ENCODE data around the gene SPRTN. TPM values are rescaled to one million over a fixed set of nuclear protein-coding genes. Genes with fewer than 3 reads are reported as not detected.

The SPRTN gene
- total RNA-seq, 4 donors from 2014 or later = 4.9 to 19.3 (median 15.2) TPM

DNA sequence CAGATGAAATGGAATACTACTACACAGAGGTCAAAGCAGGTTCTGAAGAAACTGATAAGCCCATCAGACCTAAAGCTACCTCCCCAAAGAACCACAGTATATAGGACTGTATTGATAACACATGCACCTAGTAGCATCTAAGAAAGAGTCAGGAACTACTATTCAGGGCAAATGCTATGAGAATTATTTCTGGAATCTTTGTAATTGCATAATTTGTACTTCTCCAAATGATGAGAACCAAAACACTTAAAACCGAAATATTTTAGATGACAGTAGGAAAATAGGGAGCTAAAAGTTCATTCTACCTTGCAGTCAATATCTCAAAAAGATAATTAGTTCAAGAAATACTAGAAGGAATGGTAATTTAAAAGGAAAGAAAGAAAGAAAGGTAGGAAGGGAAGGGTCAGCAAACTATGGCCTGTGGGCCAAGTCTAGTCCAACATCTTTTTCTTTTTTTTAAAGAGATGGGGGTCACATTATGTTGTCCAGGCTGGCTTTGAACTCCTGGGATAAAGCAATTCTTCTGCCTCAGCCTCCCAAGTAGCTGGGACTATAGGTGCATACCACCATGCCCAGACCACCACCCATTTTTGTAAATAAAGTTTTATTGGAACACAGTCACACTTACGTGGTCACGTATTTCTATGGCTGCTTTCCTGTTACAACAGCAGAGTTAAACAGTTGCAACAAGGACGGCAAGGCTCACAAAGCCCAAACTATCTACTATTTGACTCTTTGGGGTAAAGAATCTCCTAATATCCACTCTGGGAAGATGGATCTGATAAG lies 60.0 kb downstream of the SPRTN start:
- Histone ChIP-seq H3K4me1 (peaks cover 4% of the 10 kb centered on the region in 2 donors), H3K27me3 (no peaks in the 10 kb centered on the region), H3K36me3 (no peaks in the 10 kb centered on the region), H3K4me3 (no peak overlapping the region), H3K27ac (no peak overlapping the region), H3K9me3 (no peaks in the 10 kb centered on the region)
- TF ChIP-seq POLR2A (IDR thresholded peaks at IDR 0.05) = no peak
- TF ChIP-seq, protein P1, sequence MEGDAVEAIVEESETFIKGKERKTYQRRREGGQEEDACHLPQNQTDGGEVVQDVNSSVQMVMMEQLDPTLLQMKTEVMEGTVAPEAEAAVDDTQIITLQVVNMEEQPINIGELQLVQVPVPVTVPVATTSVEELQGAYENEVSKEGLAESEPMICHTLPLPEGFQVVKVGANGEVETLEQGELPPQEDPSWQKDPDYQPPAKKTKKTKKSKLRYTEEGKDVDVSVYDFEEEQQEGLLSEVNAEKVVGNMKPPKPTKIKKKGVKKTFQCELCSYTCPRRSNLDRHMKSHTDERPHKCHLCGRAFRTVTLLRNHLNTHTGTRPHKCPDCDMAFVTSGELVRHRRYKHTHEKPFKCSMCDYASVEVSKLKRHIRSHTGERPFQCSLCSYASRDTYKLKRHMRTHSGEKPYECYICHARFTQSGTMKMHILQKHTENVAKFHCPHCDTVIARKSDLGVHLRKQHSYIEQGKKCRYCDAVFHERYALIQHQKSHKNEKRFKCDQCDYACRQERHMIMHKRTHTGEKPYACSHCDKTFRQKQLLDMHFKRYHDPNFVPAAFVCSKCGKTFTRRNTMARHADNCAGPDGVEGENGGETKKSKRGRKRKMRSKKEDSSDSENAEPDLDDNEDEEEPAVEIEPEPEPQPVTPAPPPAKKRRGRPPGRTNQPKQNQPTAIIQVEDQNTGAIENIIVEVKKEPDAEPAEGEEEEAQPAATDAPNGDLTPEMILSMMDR (IDR thresholded peaks at IDR 0.05) = no peak
- intact Hi-C loops (cut with DNase I; ENCODE audit: low total_unique reads) = no loop called here
- DNase-seq = no peak

DNA sequence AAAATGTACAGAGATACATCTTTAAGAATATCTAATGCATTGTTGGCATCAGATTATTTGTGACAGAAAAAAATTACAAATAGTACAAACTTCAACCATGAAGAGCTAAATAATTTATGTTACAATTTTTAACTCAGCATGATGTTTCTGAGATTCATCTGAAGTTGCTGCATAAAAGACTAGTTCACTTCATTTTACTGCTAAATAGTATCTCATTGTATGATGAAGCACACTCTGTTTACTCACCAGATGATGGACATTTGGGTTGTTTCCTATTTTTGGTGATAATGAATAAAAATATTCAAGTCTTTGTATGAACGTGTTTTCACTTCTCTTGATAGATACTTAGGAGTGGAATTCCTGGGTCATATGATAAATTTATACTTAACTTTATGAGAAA lies 63.4 kb downstream of the SPRTN start:
- Histone ChIP-seq H3K4me3 (no peak overlapping the region), H3K27ac (no peak overlapping the region), H3K27me3 (no peaks in the 10 kb centered on the region), H3K9me3 (no peaks in the 10 kb centered on the region), H3K36me3 (no peaks in the 10 kb centered on the region), H3K4me1 (peaks cover 0 to 4% of the 10 kb centered on the region in 2 donors)
- DNase-seq = no peak
- TF ChIP-seq POLR2A (IDR thresholded peaks at IDR 0.05) = no peak
- intact Hi-C loops (cut with DNase I; ENCODE audit: low total_unique reads) = no loop called here

GRCh38 chr1:231404318-231404717 lies 66.2 kb downstream of the SPRTN start:
- DNase-seq = no peak
- H3K27me3 ChIP-seq = no peaks in the 10 kb centered on the region
- H3K4me1 ChIP-seq = peaks cover 0 to 4% of the 10 kb centered on the region in 2 donors
- H3K27ac ChIP-seq = no peak overlapping the region
- H3K36me3 ChIP-seq = no peaks in the 10 kb centered on the region
- no peak for TF ChIP-seq POLR2A (IDR thresholded peaks at IDR 0.05)
- TF ChIP-seq, protein P1 (IDR thresholded peaks at IDR 0.05) = no peak
- H3K4me3 ChIP-seq = no peak overlapping the region
- H3K9me3 ChIP-seq = no peaks in the 10 kb centered on the region
- intact Hi-C loops (cut with DNase I; ENCODE audit: low total_unique reads) = no loop called here

Other genes starting within 250 kb of the SPRTN start
- gene TRIM67, start 176.2 kb upstream of the SPRTN start, total RNA-seq = 1 to 10 TPM in 1 of 4 donors, not detected in 3; 1.1 TPM
- 10 to 100 TPM in 3 of 4 donors, 1 to 10 TPM in 1; 8.2 to 56.1 (median 32.7) TPM for gene GNPAT, start 97.1 kb upstream of the SPRTN start, total RNA-seq
- 10 to 100 TPM; 14.1 to 27.1 (median 16.9) TPM for gene EXOC8, start 441 bp upstream of the SPRTN start, total RNA-seq
- gene EGLN1, start 84.0 kb downstream of the SPRTN start, total RNA-seq = 10 to 100 TPM; 17.6 to 65.1 (median 47.4) TPM
- gene TSNAX, start 190.4 kb downstream of the SPRTN start, total RNA-seq = 100 to 1,000 TPM in 1 of 4 donors, 10 to 100 TPM in 3; 30.6 to 142 (median 63.9) TPM